A549 treated with CpdA at 1 μM for 4 hours (cell line): Measurements from ENCODE around the gene CYSTM1. TPM values are rescaled to one million over a fixed set of nuclear protein-coding genes. Genes with fewer than 3 reads are reported as not detected.

ENCODE experiments used
- total RNA-seq: library from RNA; stranded (reverse); fragments of 200-300 nt; extraction: Qiagen RNA extraction; gene quantifications from 5 replicates; pipeline ENCODE4 v1.2.3, GENCODE V29; 2022; ENCODE audit warnings: low read depth

CYSTM1 gene
- total RNA-seq, result 152 to 212 TPM (median 161 TPM) in 5 replicates

DNA sequence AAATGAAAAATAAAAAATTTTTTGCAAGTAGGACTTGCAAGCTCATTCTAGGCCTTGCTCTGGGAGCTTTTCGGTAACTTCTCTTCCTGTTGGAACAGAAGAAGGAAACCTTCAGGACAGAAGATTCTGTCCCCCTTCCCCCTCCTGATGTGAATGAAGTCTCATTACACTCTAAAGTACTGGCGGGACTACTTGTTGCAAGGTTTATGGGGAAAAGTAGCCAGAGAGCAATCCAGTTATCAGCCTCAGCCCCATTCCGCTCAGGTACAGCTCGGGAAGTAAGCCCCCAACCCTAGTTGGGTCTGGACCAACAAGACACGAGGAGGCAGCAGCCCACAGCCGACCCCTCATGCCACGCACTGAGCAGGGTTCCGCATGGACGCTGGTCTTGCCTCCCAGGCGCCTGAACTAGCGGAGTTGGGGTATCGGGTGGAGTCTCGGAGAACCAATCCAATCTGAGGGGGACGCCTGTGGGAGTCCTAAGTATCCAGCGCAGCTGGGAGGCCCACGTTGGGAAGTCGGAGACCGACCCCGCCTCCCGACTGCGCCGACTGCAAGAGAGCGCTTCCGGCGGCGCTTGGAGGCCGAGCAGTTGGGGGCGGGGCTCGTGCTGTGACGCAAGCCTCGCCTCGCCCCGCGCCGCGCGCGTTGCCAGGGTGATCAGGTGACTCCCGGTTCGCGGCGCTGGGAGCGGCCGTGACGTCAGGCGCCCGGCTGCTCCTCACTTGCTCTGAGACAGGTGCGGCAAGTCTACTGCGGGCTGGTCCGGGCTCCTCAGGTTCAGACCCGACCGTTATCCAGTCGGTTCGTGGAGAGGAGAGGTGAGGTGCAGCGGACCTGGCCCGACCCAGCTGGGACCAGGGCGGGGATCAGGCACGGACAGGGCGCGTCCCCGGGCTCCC lies at the start of gene CYSTM1:
Gene CYSTM1, plus strand, starts transcription at position 724 of the 902 bp plus-strand sequence. CDS start 19,278 bp downstream, outside the sequence.

GRCh38 chr5:140125637-140126036 lies 49.4 kb upstream of the CYSTM1 start, which contains the start of gene IGIP:
Gene IGIP, plus strand, starts transcription at chr5:140125937. Its CDS starts 2,540 bp downstream, at chr5:140128477.

Other genes starting within 250 kb of the CYSTM1 start
- 1.7 to 2.5 TPM (median 1.9 TPM) in 5 replicates for gene NRG2, start 131.9 kb upstream of the CYSTM1 start, total RNA-seq
- gene PURA, start 61.1 kb upstream of the CYSTM1 start, total RNA-seq, result 5.0 to 6.3 TPM (median 5.8 TPM) in 5 replicates
- 0.91 to 1.2 TPM (median 1.0 TPM) in 5 replicates for gene IGIP, start 49.3 kb upstream of the CYSTM1 start, total RNA-seq
- 91.1 to 135 TPM (median 93.0 TPM) in 5 replicates for gene PFDN1, start 127.9 kb downstream of the CYSTM1 start, total RNA-seq
- 6.5 to 7.8 TPM (median 7.5 TPM) in 5 replicates for gene HBEGF, start 171.4 kb downstream of the CYSTM1 start, total RNA-seq
- 0.01 TPM in 1 of 5 replicates, not detected in the others for gene SLC4A9, start 185.0 kb downstream of the CYSTM1 start, total RNA-seq
- gene ANKHD1, start 226.6 kb downstream of the CYSTM1 start, total RNA-seq, result 42.8 to 60.9 TPM (median 50.4 TPM) in 5 replicates